ENCODE results near the gene PSMC3.

Gene PSMC3

GRCh38 chr11:47393163-47394049, 32.8 kb downstream of the PSMC3 start:
- DNase-seq, result no peak

GRCh38 chr11:47392546-47393162, 33.6 kb downstream of the PSMC3 start:
- no peak for DNase-seq

- no peak for DNase-seq
These were observed 34.4 kb downstream of the PSMC3 start for GRCh38 chr11:47391711-47392432.

- DNase-seq, result no peak
These were observed 35.1 kb downstream of the PSMC3 start for GRCh38 chr11:47391077-47391583.

GRCh38 chr11:47390422-47390760, 35.8 kb downstream of the PSMC3 start:
- no peak for DNase-seq

- DNase-seq, result no peak
These were observed 36.4 kb downstream of the PSMC3 start for GRCh38 chr11:47389577-47390421.

- no peak for DNase-seq
These were observed 37.3 kb downstream of the PSMC3 start for GRCh38 chr11:47388697-47389576.

- DNase-seq, result no peak
These were observed 38.1 kb downstream of the PSMC3 start for GRCh38 chr11:47387944-47388696.

- DNase-seq, result no peak
These were observed 41.7 kb downstream of the PSMC3 start for GRCh38 chr11:47384498-47384897.

GRCh38 chr11:47383071-47383470, 43.2 kb downstream of the PSMC3 start:
- DNase-seq, result no peak

GRCh38 chr11:47380078-47380477, 46.2 kb downstream of the PSMC3 start:
- no peak for DNase-seq

GRCh38 chr11:47379317-47379716, 46.9 kb downstream of the PSMC3 start:
- DNase-seq, result no peak

GRCh38 chr11:47378836-47379170, 47.4 kb downstream of the PSMC3 start:
- DNase-seq, result no peak

GRCh38 chr11:47378010-47378835, 48.0 kb downstream of the PSMC3 start, which contains the start of gene SPI1:
SPI1 (minus strand) TSS chr11:47378547; CDS start chr11:47378353, 194 bp downstream.
- DNase-seq, result no peak

GRCh38 chr11:47377571-47378009, 48.6 kb downstream of the PSMC3 start:
- DNase-seq, result no peak

GRCh38 chr11:47376525-47377371, 49.5 kb downstream of the PSMC3 start:
- DNase-seq, result no peak

- no peak for DNase-seq
These were observed 50.1 kb downstream of the PSMC3 start for GRCh38 chr11:47376107-47376524.

- no peak for DNase-seq
These were observed 50.6 kb downstream of the PSMC3 start for GRCh38 chr11:47375546-47376085.
